ENCODE measurements around the gene SUMO2.

DNA sequence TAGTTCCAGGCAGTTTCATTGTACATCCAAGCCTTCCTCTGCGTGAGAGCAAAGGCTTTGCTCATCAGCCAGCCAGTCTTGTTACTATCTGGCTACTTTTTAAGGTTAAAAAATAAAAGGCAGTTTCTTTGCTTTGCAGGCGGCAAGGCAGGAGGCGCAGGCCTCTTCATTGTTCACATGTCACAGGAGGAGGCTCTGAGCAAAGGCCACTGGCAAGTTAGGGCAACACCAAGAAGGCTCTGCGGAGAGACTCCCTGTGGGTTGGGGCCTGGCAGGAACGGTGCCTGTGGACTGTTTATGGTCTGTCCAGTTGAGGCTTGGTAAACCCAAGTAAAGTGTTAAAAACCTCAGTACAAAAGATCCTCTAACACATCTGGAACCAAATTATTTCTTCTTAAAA is 47.3 kb downstream of the SUMO2 start:
- TF ChIP-seq, protein P1, sequence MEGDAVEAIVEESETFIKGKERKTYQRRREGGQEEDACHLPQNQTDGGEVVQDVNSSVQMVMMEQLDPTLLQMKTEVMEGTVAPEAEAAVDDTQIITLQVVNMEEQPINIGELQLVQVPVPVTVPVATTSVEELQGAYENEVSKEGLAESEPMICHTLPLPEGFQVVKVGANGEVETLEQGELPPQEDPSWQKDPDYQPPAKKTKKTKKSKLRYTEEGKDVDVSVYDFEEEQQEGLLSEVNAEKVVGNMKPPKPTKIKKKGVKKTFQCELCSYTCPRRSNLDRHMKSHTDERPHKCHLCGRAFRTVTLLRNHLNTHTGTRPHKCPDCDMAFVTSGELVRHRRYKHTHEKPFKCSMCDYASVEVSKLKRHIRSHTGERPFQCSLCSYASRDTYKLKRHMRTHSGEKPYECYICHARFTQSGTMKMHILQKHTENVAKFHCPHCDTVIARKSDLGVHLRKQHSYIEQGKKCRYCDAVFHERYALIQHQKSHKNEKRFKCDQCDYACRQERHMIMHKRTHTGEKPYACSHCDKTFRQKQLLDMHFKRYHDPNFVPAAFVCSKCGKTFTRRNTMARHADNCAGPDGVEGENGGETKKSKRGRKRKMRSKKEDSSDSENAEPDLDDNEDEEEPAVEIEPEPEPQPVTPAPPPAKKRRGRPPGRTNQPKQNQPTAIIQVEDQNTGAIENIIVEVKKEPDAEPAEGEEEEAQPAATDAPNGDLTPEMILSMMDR (IDR thresholded peaks at IDR 0.05; ENCODE audit: insufficient read depth, low read depth, low read length), result no peak
- no peak for TF ChIP-seq EZH2 (IDR thresholded peaks at IDR 0.05; ENCODE audit: insufficient read depth, low read length)
